Caki2 (cell line): ENCODE results near the gene ANKRD39. TPM values are rescaled to one million over a fixed set of nuclear protein-coding genes. Genes with fewer than 3 reads are reported as not detected.
"Not testable (repeated sequence)": the region's sequence is repeated elsewhere in the genome, so short reads cannot be mapped to it uniquely, and the experiment has no call there.

Source experiments
- DNase-seq: peaks from one replicate; pipeline ENCODE4 v3.0.0-alpha.2; 2015; ENCODE audit warnings: low read depth
- in situ Hi-C: cut with HindIII; loops from 2 replicates; pipeline ENCODE4 v1.10.0; 2016; ENCODE audit warnings: low sequenced_read_pairs, low pct_unique_long_range_greater_than_20kb, mixed read lengths
- total RNA-seq: library from RNA; depleted of rRNA; stranded (reverse); fragments of >200 nt; shearing (Covaris generic); gene quantifications from 2 replicates; pipeline ENCODE4 v1.2.3, GENCODE V29; 2014; ENCODE audit warnings: low replicate concordance

Gene ANKRD39
- total RNA-seq, 1 experiment from 2014 or later = 33.2 TPM

DNA sequence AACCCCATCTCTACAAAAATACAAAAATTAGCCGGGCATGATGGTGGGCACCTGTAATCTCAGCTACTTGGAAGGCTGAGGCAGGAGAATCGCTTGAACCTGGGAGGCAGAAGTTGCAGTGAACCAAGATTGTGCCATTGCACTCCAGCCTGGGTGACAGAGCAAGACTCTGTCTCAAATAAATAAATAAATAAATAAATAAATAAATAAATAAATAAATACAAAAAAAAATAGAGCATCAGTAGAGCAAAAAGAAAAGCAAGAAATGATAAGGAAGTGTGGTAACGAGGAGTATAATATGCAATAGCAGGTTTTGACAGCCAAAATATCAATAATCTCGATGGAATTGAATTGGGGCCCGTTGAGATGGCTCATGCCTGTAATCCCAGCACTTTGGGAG is 31.7 kb upstream of the ANKRD39 start:
- DNase-seq, in situ Hi-C loops: not testable (repeated sequence)

- DNase-seq = no peak
- in situ Hi-C loops = no loop called here
Measured at GRCh38 chr2:96888072-96889011, 30.5 kb upstream of the ANKRD39 start.

- in situ Hi-C loops = no loop called here
Measured at GRCh38 chr2:96887493-96888012, 29.7 kb upstream of the ANKRD39 start.

DNA sequence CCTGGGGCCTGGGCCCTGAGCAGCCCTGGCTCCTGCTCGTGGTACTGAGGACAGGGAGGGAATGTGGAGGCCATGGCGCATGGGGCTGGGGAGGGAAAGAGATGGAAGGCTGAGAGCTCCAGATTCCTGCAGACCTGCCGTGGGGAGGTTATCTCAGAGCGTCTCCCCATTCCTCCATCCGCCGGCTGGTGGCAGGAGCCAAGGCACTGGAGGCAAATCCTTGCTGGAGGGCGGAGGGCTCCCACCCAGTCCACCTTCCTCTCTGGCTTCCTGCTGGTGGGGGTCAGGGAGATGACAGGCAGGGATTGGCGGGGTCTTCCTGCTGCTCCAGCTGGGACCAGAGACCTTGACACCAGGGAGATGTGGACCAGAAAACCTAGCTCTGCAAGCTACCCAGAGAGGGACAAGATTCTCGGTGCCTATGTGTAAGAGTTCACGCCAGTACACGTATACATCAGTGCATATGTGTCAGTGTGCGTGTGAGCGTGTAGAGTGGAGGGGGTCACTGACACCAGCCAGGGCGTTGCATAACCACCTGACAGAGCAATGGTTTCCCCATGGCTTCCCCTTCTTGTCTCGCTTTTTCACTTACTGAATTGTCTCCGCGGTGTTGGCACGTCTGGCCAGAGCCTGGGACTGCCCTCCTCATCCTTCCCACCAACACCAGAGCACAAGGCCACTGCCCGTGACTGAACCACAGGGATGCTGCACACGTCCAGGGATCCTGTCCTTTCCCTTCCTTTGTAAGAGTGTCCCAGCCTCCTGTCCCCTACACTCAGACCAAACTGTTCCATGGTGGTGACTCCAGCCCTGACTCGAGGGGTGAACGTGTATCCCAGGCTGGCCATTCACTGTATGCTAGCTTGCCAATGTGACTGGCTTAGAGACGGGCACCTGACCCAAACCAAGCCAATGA is 27.9 kb upstream of the ANKRD39 start:
- DNase-seq = no peak
- in situ Hi-C loops = no loop called here

More at GRCh38 chr2:96887493-96888012, 29.7 kb upstream of the ANKRD39 start:
- no peak for DNase-seq

DNA sequence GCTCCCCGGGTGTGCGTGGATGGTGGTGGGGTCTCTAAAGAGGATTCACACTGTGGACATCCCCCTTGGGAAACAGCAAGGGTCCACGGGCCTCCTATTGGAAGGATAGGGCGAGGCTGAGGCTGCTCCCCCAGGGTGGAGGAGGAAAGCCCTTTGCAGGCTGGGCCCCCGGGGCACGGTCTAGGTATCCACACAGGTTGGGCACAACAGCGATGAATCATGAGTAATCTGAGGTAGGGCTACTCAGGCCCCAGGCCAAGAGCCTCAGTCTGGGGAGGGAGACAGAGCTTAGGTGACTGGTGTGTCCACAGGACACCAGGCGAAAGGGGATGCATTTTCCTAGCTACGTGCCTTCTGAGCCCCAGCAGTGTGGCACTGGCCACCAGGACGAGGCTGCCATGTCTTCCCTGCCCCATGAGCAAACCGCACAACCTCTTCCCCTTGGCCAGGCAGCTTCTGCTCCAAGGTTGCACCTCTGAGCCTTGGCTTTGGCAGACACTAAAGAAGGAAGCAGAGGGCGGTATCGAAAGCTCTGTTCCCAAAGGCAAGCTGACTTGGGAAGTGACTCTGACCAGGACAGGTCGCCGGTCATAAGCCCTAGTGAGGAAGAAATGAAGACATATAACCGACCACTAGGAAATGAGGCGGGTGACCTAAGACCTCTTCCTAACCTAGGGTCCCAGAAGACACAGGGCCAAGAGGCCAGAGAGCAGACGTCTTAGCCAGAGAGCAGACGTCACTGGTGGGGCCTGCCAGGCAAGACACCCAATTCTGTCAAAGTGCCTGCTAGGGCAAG is 26.7 kb upstream of the ANKRD39 start:
- in situ Hi-C loops = no loop called here
- DNase-seq = no peak

GRCh38 chr2:96883306-96883705 is 25.5 kb upstream of the ANKRD39 start:
- in situ Hi-C loops = no loop called here
- DNase-seq = no peak

GRCh38 chr2:96882906-96883305 is 25.1 kb upstream of the ANKRD39 start:
- in situ Hi-C loops = no loop called here
- DNase-seq = no peak

DNA sequence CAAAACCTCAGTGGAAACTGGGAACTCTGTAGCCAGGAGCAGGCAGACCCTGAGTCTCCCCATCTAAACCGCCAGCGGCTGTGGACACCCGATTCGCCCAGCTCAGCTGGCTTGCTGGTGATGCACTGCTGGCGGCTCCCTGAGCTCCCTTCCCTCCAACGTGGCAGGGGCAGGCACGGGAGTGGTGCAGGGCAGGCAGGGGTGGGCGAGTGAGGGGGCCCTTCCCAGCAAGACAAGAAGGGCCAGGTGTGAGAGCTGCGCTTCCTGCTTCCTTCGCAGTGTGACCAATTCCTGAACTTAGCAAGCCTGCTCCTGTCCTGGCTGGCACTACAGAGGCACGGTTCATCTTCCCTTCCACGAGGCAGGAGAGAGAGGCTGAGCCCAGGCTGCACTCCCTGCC is 24.4 kb upstream of the ANKRD39 start:
- no peak for DNase-seq
- in situ Hi-C loops = no loop called here

DNA sequence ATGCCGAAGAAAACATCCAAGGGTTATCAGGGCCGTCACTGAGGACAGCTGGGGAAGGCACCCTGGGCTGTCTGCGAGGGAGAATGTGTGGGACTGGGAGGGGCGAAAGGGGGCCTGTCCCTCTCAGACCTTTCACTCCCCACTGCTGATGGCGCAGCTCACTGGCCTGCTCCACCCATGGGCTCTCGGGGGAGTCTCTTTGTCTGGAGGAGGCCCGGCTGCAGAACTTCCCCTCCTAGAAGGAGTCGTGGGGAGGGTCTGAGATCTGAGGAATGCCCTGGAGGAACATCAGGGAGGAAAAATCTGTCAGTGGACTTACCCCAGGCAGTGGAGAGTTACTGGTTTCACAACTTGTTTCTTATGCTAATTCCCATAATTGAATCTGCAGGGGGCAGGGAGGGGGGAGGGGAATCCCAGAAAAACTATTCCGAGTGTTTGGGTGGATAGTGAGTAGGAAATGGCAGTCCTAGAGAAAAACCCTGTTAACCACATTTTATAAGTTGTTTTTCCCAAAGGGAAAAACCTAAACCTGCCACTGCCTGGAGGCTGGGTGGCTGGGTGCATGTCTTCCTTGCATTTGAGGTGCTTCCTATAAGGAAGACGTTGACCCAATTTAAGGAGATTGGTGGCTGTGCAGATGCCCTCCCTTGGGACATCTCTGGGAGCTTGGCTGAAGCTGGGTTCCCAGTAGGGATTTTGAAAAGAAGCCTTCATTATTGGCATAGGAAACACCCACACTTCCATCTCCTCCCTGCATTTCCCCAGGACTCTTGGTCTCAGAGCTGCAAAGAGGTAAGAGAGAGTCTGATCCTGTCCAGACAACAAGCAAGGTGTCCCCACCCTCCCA is 23.8 kb upstream of the ANKRD39 start:
- in situ Hi-C loops = no loop called here
- DNase-seq = no peak

GRCh38 chr2:96880891-96881273 is 23.1 kb upstream of the ANKRD39 start:
- no peak for DNase-seq
- in situ Hi-C loops = no loop called here

GRCh38 chr2:96879545-96880040 is 21.8 kb upstream of the ANKRD39 start:
- DNase-seq = no peak
- in situ Hi-C loops = no loop called here

- DNase-seq = no peak
- in situ Hi-C loops = no loop called here
Measured at GRCh38 chr2:96878796-96879544, 21.2 kb upstream of the ANKRD39 start.

GRCh38 chr2:96878171-96878570 is 20.4 kb upstream of the ANKRD39 start:
- DNase-seq = no peak
- in situ Hi-C loops = no loop called here

DNA sequence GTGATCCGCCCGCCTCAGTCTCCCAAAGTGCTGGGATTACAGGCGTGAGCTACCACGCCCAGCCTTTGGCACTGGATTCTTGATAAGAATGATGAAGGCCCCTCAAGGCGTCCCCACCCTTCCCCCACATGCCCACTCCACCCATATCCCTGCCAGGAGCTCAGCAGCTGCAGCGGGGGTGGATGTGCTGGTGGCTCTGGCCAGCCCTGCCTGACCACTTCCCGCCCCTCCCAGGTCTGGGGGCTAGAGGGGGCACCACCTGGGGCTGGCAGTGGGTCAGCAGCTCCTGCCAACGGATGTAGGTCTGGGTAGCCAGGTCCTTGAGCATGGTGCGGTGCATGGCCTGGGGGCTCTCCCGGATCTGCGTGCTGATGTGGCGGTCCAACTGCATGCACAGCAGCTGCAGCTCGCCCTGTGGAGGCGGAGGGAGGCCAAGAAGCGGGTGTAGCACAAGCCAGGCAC is 19.8 kb upstream of the ANKRD39 start:
- in situ Hi-C loops = no loop called here
- no peak for DNase-seq

DNA sequence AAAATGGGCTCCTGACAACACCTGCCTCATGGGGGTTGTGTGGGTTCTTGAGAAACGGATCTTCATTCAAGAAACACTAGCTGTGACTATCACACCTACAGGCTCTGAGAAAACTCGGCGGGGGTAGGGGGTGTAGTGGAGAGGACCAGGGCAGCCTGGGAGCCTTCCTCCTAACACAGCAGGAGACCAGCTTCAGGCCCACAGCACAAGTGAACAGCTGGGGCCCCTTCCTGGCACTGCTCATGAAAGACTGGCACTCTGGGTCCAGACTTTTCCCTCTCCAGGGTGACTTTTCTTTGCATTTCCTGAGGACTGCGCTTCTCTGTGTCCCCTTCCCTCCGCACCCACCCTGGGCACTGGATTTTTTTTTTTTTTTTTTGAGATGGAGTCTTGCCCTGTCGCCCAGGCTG is 19.2 kb upstream of the ANKRD39 start:
- no peak for DNase-seq
- in situ Hi-C loops = no loop called here

- in situ Hi-C loops = no loop called here
- no peak for DNase-seq
Measured at GRCh38 chr2:96876269-96877041, 18.6 kb upstream of the ANKRD39 start.
